Effector memory CD4-positive, alpha-beta T cell (primary cell): ENCODE results near the gene KLRC1.
"Not testable (repeated sequence)": the region's sequence is repeated elsewhere in the genome, so short reads cannot be mapped to it uniquely, and the experiment has no call there.

Experiments used
- DNase-seq, 3 donors: peaks; one replicate each; pipeline ENCODE4 v3.0.0-alpha.2; 2020
- H3K27ac ChIP-seq: 2 replicates; pipeline ENCODE4 v1.7.0; 2013; ENCODE audit warnings: mild to moderate bottlenecking, low read length, moderate library complexity; ENCODE audit not compliant: insufficient read depth, poor library complexity, severe bottlenecking
- H3K27me3 ChIP-seq: replicated peaks from 2 replicates; pipeline ENCODE4 v1.7.0; 2013; ENCODE audit warnings: mild to moderate bottlenecking, low read length; ENCODE audit not compliant: insufficient read depth, control insufficient read depth, poor library complexity, severe bottlenecking
- H3K36me3 ChIP-seq: 2 replicates; pipeline ENCODE4 v1.7.0; 2013; ENCODE audit warnings: mild to moderate bottlenecking, low read length, moderate library complexity; ENCODE audit not compliant: control insufficient read depth, insufficient read depth
- H3K4me1 ChIP-seq: 2 replicates; pipeline ENCODE4 v1.7.0; 2013; ENCODE audit warnings: low read length, mild to moderate bottlenecking; ENCODE audit not compliant: control insufficient read depth, insufficient read depth, poor library complexity, severe bottlenecking
- H3K4me3 ChIP-seq: 2 replicates; pipeline ENCODE4 v1.7.0; 2013; ENCODE audit warnings: low read length, low read depth, mild to moderate bottlenecking; ENCODE audit not compliant: insufficient read depth, poor library complexity, severe bottlenecking
- H3K9me3 ChIP-seq: 2 replicates; pipeline ENCODE4 v1.7.0; 2013; ENCODE audit warnings: mild to moderate bottlenecking, low read length, moderate library complexity; ENCODE audit not compliant: control insufficient read depth

Gene KLRC1

GRCh38 chr12:10425938-10426337, 27.2 kb downstream of the KLRC1 start:
- H3K27ac ChIP-seq, H3K36me3 ChIP-seq: not testable (repeated sequence)

DNA sequence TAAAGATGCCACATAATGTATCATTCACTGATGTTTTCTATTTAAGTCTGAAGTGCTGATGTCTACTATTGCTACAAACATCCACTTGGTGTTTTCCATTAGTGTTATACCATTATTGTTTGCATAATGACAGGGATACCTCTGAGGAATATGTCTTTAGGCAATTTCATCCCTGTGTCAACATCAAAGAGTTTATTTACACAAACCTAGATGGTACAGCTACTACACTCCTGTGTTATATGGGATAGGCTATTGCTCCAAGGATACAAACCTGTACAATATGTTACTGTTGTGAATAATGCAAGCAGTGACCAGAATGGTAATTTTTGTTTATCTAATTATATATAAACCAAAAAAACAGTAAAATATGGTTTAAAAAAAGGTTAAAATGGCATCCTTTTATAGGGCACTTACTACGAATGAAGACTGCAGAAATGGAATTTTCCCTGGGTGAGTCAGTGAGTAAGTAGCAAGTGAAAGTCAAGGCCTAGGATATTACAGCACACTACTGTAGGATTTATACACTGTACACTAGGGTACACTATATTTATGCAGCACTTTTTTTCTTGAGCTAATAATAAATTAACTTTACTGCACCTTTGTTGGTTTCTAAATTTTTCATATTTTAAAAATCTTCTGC, 28.8 kb downstream of the KLRC1 start:
- H3K9me3 ChIP-seq, H3K27ac ChIP-seq, H3K4me1 ChIP-seq, H3K36me3 ChIP-seq, DNase-seq, H3K27me3 ChIP-seq, H3K4me3 ChIP-seq: not testable (repeated sequence)

More at GRCh38 chr12:10425938-10426337, 27.2 kb downstream of the KLRC1 start:
- not testable (repeated sequence) for H3K4me3 ChIP-seq, H3K9me3 ChIP-seq, H3K27me3 ChIP-seq, DNase-seq, H3K4me1 ChIP-seq

DNA sequence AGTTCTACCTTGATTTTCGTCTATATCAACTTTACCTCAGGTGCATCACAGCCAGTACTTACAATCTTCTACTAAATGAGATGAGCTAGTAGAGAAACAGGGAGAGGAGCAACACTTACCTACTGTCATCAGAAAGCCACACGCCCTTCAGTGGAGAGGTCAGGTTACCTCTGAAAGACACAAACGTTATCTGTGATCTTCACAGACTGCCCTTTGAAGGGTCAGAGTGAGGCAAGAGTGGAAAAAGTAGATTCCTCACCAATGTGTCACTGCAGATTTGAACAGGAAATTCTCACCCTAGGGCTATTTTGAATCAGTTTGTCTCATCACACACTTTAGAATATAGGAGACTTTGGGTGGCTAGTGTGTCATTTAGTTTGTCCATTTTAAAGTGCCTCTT, 31.0 kb downstream of the KLRC1 start:
- DNase-seq, result not testable (repeated sequence)

DNA sequence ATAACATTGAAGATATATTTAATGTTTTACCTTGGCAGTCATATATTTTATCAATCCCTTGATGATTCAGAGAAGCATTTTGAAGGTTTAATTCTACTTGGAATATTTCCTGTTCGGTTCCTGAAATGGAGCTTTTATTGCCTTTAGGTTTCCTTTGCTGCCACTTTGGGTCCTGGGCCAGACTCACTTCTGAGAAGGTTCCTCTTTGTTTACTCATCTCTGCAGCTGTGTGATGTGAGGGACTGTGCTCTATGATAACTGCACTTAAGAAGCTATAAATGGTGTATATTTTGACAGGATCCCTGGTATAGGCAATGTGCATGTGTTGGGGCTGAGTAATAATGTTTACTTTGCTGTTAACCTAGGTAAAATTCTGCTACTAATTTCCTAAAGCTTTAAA, 32.8 kb downstream of the KLRC1 start, which contains the start of gene KLRC3:
Gene KLRC3, minus strand, starts transcription at position 262 of the 400 bp plus-strand sequence. Its CDS starts 45 bp downstream, at position 217.
- not testable (repeated sequence) for H3K4me3 ChIP-seq, H3K9me3 ChIP-seq, H3K36me3 ChIP-seq, H3K27ac ChIP-seq, H3K27me3 ChIP-seq, H3K4me1 ChIP-seq, DNase-seq

More for the DNA sequence above, 31.0 kb downstream of the KLRC1 start:
- not testable (repeated sequence) for H3K9me3 ChIP-seq, H3K27me3 ChIP-seq, H3K4me1 ChIP-seq, H3K4me3 ChIP-seq, H3K36me3 ChIP-seq, H3K27ac ChIP-seq

GRCh38 chr12:10409392-10409791, 43.8 kb downstream of the KLRC1 start, which contains the start of gene KLRC4:
KLRC4 (minus strand) TSS chr12:10409757; CDS start chr12:10409575, 182 bp downstream.
- no peak for DNase-seq
- H3K36me3 ChIP-seq, result no peaks in the 10 kb centered on the region
- H3K9me3 ChIP-seq, result no peaks in the 10 kb centered on the region
- no peaks in the 10 kb centered on the region for H3K4me1 ChIP-seq
- no peak within 1 kb of the TSS for H3K4me3 ChIP-seq
- H3K27ac ChIP-seq, result no peak within 1 kb of the TSS
- no peaks in the 10 kb centered on the region for H3K27me3 ChIP-seq

DNA sequence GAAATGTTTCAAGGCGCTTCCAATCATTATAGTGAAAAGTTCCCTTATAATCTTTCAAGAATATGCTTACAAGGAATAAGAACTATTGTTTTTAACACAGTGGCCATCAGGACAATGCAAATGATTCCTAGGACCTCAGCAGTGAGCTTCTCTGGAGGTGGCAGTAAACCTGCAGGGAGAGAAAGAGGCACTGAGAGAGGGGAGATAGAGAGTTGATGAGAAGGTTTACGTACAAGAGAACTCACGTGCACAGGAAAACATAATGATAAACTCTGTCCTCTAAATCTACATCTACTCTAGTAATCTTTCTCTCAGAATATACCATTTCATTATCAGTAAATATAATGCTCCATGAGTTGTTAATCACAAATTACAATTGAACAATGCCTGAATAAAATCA, 44.3 kb downstream of the KLRC1 start:
- no peaks in the 10 kb centered on the region for H3K27me3 ChIP-seq

GRCh38 chr12:10406725-10407124, 46.5 kb downstream of the KLRC1 start:
- H3K4me3 ChIP-seq, result no peak overlapping the region
- no peaks in the 10 kb centered on the region for H3K36me3 ChIP-seq
- H3K4me1 ChIP-seq, result no peaks in the 10 kb centered on the region
- no peaks in the 10 kb centered on the region for H3K9me3 ChIP-seq
- no peak for DNase-seq
- H3K27me3 ChIP-seq, result no peaks in the 10 kb centered on the region
- H3K27ac ChIP-seq, result no peak overlapping the region

More for the DNA sequence above, 44.3 kb downstream of the KLRC1 start:
- Histone ChIP-seq H3K4me1 (no peaks in the 10 kb centered on the region), H3K36me3 (no peaks in the 10 kb centered on the region), H3K4me3 (no peak overlapping the region), H3K27ac (no peak overlapping the region), H3K9me3 (no peaks in the 10 kb centered on the region)
- no peak for DNase-seq

DNA sequence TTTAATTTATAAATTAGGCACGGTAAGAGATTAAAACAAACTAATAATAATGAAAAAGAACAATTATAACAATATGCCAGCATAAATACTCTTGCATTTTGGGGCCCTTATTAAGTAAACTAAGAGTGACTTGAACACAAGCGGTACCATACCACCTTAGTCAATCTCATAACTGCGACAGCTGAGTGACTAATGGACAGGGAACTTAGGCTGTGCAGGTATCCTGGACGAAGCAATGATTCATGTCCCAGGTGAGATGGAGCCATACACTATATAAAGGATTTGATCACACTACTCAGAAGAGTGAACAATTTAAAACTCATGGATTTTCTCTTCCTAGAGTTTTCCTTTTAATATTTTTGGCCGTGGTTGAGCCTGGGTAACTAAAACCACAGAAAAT, 47.9 kb downstream of the KLRC1 start:
- no peaks in the 10 kb centered on the region for H3K4me1 ChIP-seq
- no peak overlapping the region for H3K4me3 ChIP-seq
- no peaks in the 10 kb centered on the region for H3K27me3 ChIP-seq
- H3K36me3 ChIP-seq, result no peaks in the 10 kb centered on the region
- no peaks in the 10 kb centered on the region for H3K9me3 ChIP-seq
- H3K27ac ChIP-seq, result no peak overlapping the region
- no peak for DNase-seq

GRCh38 chr12:10404798-10405197, 48.4 kb downstream of the KLRC1 start:
- H3K4me1 ChIP-seq, result no peaks in the 10 kb centered on the region
- DNase-seq, result no peak
- H3K4me3 ChIP-seq, result no peak overlapping the region
- H3K9me3 ChIP-seq, result no peaks in the 10 kb centered on the region
- H3K27me3 ChIP-seq, result no peaks in the 10 kb centered on the region
- no peak overlapping the region for H3K27ac ChIP-seq
- H3K36me3 ChIP-seq, result no peaks in the 10 kb centered on the region

GRCh38 chr12:10400829-10401228, 52.3 kb downstream of the KLRC1 start:
- DNase-seq, result no peak
- Histone ChIP-seq H3K4me1 (no peaks in the 10 kb centered on the region), H3K27ac (no peak overlapping the region)

More at GRCh38 chr12:10400829-10401228, 52.3 kb downstream of the KLRC1 start:
- no peaks in the 10 kb centered on the region for H3K9me3 ChIP-seq
- H3K36me3 ChIP-seq, result no peaks in the 10 kb centered on the region
- no peak overlapping the region for H3K4me3 ChIP-seq
- no peaks in the 10 kb centered on the region for H3K27me3 ChIP-seq
